Cardiac fibroblast (primary cell): ENCODE measurements around the gene MAP7.
A peak's percentile ranks its signal among the peaks of the same experiment; 100 is the strongest.

ENCODE experiments used
- DNase-seq, 2 donors: peaks; one replicate each; pipeline versions ENCODE4 v3.0.0 to v3.0.0-alpha.2; 2010; ENCODE audit warnings: low read depth in 2 of 2
- H3K4me3 ChIP-seq, 2 donors: replicated peaks in 1 of 2; 1 replicate in 1 of 2; 2 replicates in 1 of 2; pipeline ENCODE4 v1.5.1; 2011; ENCODE audit warnings: low read depth in 2 of 2, low read length in 2 of 2, mild to moderate bottlenecking in 2 of 2, moderate library complexity in 1 of 2
- CTCF ChIP-seq: IDR thresholded peaks from one replicate; pipeline ENCODE4 v1.5.1; 2011; ENCODE audit warnings: low read depth, mild to moderate bottlenecking, low read length, inconsistent platforms

MAP7 gene

GRCh38 chr6:136550045-136550329 lies 235 bp downstream of the MAP7 start:
- no peak for TF ChIP-seq CTCF
- no peak for DNase-seq
- H3K4me3 ChIP-seq, result peak overlapping the region; percentile 55 to 67

DNA sequence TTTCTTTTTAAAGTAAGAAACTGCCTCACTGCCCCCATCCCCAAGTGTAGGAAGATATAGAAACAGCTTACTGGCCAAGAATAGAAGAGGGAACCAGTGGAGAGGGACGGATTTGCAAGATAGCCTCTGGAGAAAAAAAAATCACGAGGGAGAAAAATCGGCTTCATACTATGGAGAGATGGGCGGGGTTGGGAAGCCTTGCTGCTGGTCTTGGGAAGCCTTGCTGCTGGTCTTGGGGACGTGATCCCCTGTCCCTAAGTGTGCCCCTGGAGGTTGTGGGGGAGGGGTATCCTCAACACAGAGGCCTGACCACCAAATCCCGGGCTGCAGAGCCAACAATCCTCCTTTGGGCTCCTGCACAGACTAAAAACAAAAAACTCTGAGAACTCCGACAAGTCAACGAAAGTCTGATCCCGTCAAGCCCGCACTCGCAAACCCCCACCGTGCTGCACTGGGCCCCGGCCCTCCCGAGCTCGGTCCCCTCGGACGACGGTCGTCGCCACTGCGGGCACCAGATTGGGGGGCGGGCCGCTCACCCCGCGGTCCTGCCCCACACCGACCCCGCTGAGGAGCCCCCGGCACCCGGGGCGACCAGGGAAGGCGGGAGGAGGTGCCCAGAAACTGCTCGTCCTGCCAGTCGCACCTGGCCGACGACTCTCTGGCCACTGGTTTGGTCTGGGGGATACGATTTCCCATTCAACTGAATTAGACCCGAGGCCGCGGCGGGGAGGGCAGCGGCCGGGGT lies 750 bp downstream of the MAP7 start:
- TF ChIP-seq CTCF, result no peak
- peak in 1 of 2 donors; percentile 3 for DNase-seq
- peak overlapping the region; percentile 45 to 67 for H3K4me3 ChIP-seq

DNA sequence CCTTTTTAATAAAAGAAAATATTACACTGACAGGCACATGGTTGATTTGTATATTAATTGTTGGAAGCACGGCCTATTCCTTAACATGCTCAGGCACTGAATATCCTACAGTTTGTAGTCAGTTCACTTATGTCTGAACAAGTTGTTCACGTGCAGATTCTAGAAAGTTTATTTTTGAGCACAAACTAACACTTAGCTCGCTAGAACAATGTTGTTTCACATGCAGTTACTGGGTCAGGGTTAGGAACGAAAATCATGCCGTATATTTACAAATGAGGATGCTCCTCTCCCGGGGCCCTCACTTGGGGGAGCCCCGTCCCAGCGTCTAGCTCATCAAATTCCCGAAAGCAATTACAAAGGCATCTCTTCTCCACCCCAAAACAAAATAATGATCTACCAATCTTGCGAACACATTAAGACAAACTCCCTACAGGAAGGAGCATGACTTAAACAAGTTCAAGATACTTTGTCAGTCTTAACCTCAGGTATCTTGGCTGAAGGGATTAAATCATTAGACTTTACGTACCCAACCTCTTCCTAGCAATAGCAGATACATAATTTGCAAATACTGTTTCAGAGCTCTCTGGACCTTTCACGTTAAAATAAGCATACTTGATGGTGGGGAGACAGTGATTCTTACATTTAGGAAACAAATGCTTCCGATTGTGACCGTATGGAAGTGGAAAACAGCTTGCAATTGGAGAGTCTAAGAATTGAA lies 1.5 kb downstream of the MAP7 start:
- no peak for TF ChIP-seq CTCF
- H3K4me3 ChIP-seq, result no peak overlapping the region
- DNase-seq, result no peak

DNA sequence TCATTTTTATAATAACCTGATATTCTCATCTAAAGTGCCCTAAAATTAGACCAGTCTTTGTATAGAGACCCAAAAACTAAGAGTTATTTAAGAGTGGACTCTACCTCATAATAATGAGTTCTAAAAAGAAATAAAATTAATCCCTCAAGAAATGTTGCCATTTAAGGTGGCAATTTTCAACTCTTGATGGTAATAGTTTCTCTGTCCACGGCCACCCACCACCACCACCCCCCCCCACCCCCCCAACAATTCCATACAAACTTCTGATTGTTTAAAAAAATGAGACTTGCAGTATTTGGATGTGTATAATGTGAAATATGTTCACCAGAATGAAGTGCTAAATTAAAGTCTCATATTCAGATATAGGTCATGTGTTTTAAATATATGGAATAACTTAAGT lies 2.4 kb downstream of the MAP7 start:
- no peak for TF ChIP-seq CTCF
- no peak for DNase-seq
- H3K4me3 ChIP-seq, result no peak overlapping the region

GRCh38 chr6:136547336-136547735 lies 2.9 kb downstream of the MAP7 start:
- no peak overlapping the region for H3K4me3 ChIP-seq
- TF ChIP-seq CTCF, result peak; percentile 69
- DNase-seq, result peak; percentile 52 to 55

DNA sequence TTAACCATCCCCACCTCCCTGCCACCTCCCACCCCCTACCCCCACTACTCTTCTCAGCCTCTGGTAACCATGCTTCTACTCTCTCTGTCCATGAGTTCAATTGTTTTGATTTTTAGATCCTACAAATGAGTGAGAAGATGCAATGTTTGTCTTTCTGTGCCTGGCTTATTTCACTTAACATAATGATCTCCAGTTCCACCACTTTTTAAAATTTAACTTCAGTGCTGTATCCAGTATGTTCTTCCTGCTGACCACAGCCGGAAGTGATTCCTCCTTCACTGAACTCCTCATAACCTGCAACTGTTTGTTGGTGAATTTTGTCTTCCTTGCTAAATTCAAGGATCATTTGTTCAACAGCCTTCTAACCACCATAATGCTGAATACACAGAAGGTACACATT lies 3.9 kb downstream of the MAP7 start:
- no peak for TF ChIP-seq CTCF
- DNase-seq, result no peak
- H3K4me3 ChIP-seq, result no peak overlapping the region

GRCh38 chr6:136544326-136544725 lies 5.9 kb downstream of the MAP7 start:
- TF ChIP-seq CTCF, result no peak
- no peak for DNase-seq
- no peak overlapping the region for H3K4me3 ChIP-seq
